GM18511 (cell line): Measurements from ENCODE around the gene SH3D19.
"Not testable (repeated sequence)": the region's sequence is repeated elsewhere in the genome, so short reads cannot be mapped to it uniquely, and the experiment has no call there.

Experiments
- ATAC-seq: cut with Tn5 transposase; IDR thresholded peaks from one replicate; pipeline ENCODE4 v1.9.1; 2021; ENCODE audit warnings: mild to moderate bottlenecking, moderate library complexity; ENCODE audit not compliant: unreplicated experiment

SH3D19 gene

DNA sequence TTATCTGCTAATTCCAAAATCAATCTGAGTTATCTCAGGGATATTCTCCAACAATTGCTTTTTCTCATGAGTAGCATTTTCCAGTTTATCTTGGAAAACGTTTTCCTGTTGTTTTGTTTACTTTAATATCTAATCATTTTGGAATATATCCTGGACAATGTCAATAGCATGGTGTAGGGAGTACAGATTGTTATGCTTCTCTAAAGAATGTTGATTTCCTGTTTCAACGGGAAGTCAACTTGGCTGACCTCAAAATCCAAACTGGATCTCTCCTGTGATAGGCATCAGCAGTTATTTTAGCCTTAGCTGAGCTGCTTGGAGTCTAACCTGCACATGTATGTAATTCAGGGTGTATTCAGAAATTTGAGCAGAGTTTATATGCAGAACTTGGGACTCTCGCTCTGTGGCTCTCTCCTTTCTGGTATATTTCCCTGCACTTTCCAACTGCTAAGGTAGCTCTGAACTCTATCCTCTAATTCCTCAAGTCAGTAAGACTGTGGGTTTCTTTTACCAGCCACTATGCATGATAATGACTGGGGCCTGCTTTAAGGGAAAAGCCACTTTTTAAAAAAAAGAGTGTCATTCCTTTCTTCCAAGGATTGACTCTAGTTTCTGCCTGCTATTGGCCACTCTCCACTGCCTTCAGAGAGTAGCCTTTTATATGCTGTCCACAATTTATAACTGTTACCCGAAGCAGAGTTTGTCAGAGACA is 40.7 kb downstream of the SH3D19 start:
- ATAC-seq = no peak

DNA sequence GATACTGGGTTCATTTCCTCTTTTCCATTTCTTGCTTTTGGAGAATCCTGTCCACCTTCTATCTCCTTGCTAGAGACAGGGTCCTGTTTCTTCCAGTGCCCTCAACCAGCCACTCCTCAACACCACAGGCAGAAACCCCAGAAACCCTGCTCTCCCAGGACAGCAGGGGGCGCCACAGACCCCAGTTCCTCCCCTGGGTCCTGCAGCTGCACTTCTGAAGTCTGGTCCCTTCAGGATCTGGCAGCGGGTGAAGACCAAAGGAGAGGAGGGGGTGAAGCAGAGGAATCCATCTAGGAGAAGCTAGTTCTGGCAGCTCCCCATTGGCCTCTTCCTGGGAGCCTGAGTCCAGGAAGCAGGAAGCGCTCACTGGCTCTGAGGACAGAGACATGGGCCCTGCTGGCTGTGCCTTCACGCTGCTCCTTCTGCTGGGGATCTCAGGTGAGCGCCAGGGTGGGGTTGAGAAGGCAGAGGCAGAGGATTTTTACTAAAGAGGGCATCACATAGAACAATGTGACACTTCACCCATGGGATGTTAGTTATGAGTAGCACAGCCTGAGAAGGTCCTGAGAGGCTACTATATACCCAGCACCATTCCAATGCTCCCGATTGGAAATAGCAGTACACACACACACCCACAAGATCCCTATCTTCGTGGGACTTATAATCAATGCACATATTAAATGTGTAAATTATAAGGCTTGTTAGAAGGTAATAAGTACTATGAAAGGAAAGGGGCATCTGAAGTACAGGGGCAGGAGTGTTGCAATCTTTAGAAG is 48.4 kb downstream of the SH3D19 start, which contains the start of gene PRSS48:
TSS of gene PRSS48 (plus strand) at position 375 of the 776 bp plus-strand sequence. CDS start at position 387, 12 bp downstream.
- ATAC-seq = no peak

DNA sequence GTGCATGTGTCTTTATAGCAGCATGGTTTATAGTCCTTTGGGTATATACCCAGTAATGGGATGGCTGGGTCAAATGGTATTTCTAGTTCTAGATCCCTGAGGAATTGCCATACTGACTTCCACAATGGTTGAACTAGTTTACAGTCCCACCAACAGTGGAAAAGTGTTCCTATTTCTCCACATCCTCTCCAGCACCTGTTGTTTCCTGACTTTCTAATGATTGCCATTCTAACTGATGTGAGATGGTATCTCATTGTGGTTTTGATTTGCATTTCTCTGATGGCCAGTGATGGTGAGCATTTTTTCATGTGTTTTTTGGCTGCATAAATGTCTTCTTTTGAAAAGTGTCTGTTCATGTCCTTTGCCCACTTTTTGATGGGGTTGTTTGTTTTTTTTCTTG is 56.5 kb downstream of the SH3D19 start:
- not testable (repeated sequence) for ATAC-seq

DNA sequence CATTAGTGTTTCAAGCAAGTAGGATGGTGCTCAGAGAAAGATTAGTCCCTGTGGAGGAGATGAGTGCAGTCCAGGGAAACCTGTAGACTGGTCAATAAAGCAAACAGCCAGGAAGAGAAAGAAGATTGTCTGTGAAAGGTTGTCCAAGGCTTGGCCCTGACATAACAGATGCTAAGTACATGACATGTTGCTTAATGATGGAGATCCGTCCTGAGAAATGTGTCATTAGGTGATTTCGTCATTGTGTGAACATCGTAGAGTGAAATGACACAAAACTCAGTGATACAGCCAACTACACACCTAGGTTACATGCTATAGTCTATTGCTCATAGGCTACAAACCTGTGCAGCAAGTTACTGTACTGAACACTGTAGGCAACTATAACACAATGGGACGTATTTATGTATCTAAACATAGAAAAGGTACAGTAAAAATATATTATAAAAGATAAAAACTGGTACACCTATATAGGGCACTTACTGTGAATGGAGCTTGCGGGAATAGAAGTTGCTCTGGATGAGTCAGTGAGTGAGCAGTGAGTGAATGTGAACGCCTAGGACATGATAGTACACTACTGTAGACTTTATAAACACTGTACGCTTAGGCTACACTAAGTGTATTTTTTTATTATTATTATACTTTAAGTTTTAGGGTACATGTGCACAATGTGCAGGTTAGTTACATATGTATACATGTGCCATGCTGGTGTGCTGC is 57.4 kb downstream of the SH3D19 start:
- no peak for ATAC-seq

DNA sequence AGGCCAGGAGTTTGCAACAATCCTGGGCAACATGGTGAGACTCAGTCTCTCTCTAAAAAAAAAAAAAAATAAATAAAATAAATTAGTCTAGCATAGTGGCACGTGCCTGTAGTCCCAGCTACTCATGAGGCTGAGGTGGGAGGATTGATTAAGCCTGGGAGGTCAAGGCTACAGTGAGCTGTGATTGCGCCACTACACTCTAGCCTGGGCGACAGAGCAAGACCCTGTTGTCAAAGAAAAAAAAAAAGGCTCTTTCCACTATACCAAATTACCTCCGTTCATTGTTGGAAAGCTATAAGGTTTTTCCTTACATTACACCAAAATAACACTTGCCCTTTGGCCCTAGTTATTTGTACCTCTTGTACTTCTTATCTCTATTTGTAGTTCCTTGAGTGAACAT is 58.3 kb downstream of the SH3D19 start:
- no peak for ATAC-seq

DNA sequence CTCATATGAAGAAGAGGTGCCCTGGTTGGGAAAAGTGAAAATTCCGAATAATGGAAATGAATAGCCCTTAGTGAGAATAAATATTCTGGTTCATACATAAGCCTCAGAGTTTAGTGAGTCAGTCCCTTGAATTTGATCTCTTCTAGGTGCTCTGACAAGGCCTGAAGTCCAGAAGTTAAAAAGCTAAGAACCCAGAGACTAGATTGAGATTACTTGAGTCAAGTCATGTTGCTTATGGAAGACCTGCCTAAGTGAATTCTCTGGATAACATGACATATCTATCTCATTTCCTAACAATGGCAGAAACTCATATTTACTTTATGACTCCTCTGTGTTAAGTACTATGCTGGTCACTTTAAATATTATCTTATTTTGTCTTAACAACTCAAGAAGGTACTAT is 58.9 kb downstream of the SH3D19 start:
- no peak for ATAC-seq

DNA sequence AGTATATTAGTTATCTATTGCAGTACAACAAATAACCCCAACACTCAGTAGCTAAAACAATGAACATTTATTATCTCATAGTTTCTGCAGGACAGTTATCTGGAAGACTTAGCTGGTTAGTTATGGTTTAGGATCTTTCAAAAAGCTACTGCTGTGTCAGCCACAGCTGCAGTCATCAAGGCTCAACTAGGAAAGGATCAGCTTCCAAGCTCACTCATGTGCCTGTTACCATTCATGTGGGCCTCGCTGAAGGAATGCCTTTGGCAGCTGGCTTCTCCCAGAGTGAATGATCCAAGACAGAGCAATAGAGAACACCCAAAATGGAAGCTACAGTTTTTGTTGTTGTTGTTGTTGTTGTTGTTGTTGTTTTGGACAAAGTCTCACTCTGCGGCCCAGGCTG is 62.0 kb downstream of the SH3D19 start:
- no peak for ATAC-seq

DNA sequence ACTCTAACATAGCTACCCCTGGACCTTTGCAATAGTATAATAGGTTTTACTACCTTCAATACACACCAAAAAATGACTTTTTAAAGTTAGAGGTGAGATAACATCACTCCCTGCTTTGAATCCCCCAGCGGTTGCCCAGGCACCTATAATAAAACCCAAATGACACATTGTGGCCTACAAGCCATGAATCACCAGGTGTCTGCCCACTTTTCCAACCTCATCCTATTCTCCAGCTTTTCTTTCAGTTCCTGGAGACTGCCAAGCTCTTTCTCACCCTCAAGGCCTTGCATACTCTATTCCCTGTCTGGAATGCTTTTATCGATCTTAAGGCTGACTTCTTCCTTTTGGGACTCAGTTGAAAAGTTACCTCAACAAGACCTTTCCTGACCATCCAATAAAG is 64.9 kb downstream of the SH3D19 start:
- ATAC-seq = no peak

DNA sequence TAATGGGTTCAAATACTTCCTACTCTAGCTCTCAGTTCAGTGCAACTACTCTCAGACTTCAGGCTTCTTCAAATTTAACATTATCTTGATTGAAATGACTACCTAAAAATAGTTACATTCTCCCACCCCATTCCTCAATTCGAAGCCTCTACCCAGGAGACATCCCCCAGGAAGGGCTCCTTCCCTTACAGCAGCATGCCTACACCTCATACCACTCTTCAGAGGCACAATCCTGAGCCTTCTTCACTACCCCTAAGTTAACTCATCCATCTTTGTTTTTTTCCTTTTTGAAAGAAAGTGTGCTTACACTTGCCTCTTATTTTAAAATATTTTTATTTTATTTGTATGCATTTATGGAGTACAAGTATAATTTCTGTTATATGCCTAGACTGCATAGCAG is 65.7 kb downstream of the SH3D19 start:
- no peak for ATAC-seq

DNA sequence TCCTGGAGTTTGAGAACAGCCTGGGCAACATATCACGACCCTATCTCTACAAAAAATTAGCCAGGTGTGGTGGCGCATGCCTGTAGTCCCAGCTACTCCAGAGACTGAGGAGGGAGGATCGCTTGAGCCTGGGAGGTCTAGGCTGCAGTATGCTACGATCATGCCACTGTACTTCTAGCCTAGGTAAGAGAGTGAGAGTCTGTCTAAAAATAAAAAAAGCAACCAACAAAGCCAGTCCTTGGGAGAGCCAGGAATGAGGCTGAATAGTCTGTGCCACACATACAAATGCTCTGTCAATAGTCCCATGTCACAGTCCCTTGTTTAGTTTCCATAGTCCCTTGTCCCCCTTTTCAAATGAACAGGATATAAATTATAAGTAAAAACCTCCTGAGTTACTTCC is 67.7 kb downstream of the SH3D19 start:
- ATAC-seq = no peak

DNA sequence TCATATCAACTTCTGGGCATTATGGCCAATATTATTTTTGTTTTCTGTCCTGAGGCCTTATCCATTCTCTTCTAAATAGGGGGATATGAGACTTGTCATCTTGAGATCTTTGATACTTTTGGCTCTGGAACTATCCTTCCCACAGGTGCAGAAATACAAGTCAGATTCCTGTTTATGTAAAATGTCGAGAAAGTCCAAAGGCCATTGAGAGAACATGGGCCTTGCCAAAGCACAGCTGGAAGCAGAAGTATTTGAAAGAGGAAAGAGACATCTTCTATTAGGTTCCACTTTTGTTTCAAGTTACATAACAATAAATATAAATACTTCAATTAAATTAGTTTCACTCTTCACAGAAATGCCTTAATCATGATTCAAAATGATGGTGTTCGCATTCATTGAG is 69.3 kb downstream of the SH3D19 start:
- no peak for ATAC-seq

DNA sequence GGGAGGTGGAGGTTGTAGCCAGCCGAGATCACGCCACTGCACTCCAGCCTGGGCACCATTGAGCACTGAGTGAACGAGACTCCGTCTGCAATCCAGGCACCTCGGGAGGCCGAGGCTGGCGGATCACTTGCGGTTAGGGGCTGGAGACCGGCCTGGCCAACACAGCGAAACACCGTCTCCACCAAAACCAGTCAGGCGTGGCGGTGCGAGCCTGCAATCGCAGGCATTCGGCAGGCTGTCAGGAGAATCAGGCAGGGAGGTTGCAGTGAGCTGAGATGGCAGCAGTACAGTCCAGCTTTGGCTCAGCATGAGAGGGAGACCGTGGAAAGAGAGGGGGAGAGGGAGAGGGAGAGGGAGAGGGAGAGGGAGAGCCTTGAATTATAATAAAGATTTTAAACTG is 69.7 kb downstream of the SH3D19 start:
- not testable (repeated sequence) for ATAC-seq

DNA sequence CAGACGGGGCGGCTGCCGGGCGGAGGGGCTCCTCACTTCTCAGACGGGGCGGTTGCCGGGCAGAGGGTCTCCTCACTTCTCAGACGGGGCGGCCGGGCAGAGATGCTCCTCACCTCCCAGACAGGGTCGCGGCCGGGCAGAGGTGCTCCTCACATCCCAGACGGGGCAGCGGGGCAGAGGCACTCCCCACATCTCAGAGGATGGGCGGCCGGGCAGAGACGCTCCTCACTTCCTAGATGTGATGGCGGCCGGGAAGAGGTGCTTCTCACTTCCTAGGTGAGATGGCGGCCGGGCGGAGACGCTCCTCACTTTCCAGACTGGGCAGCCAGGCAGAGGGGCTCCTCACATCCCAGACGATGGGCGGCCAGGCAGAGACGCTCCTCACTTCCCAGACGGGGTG is 70.2 kb downstream of the SH3D19 start:
- ATAC-seq = not testable (repeated sequence)

DNA sequence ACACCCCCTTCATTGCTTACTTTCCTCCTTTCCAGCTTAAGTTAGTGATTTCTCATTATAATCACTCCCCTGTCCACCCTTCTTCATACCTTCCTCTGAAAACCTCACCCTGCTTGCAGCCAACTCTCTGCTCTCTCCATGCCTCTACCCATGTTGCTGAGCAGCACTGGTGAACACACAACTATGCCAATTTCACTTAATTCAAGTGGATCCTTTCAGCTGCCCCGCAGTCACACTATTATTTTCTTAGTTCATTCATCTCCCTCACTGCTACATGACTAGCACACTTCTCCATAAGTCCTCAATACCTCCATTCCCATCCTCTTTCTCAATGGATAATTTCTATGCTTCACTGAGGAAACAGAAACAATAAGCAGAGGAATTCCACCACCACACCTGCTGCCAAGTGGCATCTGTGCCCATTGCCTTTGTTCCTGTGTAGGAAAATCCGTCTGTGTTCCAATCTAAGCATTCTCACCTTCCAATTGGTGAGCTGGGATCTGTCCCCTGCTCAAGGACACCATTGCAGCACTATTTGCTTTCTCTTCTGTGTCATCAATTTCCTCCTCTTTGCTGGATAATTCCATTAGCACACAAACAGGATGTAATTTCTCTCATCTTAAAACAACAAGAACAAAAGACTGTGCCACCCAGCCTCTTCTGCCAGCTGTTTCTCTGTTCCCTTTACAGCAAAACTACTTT is 73.7 kb downstream of the SH3D19 start:
- no peak for ATAC-seq

DNA sequence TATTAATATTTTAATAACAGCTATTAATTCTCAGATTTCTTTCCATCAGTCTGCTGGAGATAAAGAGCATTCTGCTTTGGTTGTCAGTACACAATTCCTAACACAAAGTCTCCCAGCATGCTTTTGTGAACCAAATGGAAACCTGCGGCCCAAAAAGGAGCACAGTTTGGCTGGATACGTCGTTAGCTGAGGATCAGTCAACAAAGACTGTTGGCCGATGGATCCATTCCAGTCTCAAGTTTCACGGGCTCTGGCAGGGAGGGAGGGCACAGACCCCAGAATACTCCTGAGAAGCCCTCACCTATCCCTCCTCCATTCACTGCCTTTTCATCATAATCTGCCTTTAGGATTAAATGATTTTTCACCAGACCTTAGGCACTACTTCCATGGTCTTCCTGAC is 74.7 kb downstream of the SH3D19 start:
- no peak for ATAC-seq

DNA sequence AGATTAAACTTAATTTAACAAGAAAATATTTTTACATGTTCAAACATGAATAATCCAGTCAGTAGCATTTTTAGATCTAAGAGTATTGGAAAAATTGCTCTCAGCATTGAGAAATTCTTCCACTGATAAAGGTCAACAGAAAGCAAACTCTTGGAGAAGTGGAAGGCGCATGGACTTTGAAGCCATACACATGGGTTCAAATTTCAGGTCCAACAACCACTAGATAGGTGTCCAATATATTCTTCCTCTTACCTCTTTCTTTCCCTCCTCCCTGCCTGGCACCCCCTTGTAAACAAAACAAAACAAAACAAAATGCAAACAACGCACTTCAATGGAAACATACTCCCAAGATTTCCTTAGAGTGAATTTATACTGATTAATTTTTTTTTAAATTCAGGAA is 76.9 kb downstream of the SH3D19 start:
- no peak for ATAC-seq

DNA sequence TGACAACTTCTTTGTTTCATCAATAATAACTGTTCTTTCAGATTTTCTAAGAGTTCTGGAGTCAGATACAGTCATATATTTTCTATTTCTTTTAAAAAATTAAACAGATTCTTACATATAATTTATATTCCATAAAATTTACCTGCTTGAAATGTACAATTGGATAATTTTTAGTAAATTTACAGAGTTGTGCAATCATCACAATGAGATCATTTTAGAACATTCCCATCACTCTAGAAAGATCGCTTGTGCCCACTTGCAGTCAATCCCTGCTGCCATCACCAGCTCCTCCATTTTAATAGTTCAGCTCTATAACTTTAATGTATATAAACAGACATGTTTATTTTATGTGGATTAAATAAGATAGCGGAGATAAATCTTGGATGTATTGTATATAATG is 78.0 kb downstream of the SH3D19 start:
- no peak for ATAC-seq

DNA sequence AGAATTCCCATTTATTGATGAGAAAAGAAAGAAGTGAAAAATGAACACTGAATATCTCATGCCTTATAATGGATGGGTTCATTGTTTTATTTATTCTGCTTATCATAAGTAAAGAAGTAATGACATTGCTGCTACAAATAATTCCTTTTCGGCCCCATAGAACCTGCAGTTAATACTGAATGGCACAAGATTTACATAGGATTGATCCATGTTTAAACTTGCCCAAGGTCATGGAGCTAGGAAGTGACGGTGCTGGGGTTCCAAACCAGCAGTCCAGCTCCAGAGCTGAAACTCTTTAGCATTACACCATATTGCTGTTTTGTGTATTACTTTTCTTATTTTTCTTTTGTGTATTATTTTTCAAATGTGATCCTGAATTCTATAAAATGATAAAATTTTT is 78.7 kb downstream of the SH3D19 start:
- no peak for ATAC-seq

DNA sequence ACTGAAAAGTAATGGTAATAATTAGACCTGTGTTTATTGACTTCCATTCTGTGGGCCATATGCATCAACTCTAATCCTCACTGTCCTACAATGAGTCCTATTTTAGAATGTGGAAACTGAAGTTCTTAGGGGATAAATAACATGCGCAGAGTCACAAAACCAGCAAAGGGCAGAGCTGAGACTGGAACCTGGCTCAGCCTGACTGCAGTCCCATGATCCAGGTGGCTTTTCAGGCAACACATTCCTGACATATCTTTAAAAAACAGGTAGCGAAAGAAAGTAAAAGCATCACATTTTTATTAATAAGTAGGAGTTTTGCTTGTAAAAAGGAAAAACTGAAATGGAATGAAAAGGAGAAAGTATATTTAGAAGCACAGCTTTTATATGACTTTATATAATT is 83.1 kb downstream of the SH3D19 start:
- no peak for ATAC-seq

DNA sequence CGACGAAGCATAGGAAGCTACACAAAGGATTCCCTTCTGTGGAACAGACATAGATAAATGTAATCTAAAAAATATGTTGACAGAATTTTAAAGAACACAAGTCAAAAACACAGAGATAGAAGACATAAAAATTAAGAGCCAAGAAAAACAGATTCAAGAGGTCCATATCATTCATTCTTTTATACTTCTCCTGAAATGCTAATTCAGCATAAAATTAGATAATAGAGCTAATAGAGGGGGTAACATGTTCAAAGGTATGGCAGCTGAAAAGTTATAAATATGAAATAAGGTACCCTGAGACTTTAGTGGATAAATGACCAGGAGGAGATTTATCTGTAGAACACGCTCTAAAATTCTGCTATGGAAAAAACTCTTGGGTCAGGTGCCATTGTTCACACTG is 85.8 kb downstream of the SH3D19 start:
- no peak for ATAC-seq

DNA sequence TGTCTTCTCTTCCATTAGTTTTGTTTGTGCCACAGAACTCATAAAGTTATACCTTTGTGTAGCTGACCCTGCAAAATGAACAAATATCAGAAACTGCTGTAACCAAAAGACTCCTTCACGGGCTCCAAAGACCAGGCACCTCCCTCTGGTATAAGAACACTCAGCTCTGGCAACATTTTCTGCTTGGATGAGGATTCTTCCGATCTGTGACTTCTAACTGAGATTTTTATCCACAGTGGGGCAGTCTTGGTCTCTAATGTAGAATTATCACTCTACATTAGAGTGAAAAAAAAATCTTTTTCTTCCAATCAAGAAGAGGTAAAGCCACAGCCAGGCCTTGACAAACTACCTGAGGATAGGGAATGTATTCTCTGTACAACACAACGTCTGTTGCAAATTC is 86.9 kb downstream of the SH3D19 start:
- no peak for ATAC-seq
